ENCODE data around the gene PTPN1.

DNA sequence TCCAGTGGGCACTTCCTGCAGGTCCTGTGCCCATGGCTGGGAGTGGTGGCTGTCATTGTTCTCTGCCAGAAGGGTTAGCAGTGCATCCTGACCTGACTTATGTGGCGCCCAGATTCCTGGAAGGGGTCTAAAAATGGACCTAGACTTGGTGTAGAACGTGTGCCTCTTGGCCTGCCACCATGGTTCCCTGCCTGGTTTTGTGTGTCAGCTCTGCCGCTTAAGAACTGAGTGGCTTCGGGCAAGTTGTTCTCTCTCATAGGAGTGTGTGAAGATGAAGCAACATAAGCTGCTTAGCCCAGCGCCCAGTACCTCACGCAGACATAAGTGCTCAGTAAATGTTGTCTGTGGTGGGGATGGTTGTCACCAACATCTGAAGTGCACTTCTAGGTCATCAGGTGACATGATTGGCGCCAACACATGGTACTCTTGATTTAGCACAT lies 52.1 kb downstream of the PTPN1 start:
- TF ChIP-seq, protein P1, sequence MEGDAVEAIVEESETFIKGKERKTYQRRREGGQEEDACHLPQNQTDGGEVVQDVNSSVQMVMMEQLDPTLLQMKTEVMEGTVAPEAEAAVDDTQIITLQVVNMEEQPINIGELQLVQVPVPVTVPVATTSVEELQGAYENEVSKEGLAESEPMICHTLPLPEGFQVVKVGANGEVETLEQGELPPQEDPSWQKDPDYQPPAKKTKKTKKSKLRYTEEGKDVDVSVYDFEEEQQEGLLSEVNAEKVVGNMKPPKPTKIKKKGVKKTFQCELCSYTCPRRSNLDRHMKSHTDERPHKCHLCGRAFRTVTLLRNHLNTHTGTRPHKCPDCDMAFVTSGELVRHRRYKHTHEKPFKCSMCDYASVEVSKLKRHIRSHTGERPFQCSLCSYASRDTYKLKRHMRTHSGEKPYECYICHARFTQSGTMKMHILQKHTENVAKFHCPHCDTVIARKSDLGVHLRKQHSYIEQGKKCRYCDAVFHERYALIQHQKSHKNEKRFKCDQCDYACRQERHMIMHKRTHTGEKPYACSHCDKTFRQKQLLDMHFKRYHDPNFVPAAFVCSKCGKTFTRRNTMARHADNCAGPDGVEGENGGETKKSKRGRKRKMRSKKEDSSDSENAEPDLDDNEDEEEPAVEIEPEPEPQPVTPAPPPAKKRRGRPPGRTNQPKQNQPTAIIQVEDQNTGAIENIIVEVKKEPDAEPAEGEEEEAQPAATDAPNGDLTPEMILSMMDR (tag by site-specific recombination; IDR thresholded peaks at IDR 0.05), result no peak
- TF ChIP-seq ZSCAN30 (tag by site-specific recombination; IDR thresholded peaks at IDR 0.05) (no peak), ZBTB7A (tag by site-specific recombination; IDR thresholded peaks at IDR 0.05; ENCODE audit: low read depth) (no peak), YY1 (tag by site-specific recombination; IDR thresholded peaks at IDR 0.05) (no peak), ZNF169 (tag by site-specific recombination; IDR thresholded peaks at IDR 0.05) (no peak), ZNF174 (tag by site-specific recombination; IDR thresholded peaks at IDR 0.05) (no peak), ZNF121 (tag by site-specific recombination; IDR thresholded peaks at IDR 0.05) (no peak), ZEB2 (tag by site-specific recombination; IDR thresholded peaks at IDR 0.05) (no peak), ZNF223 (tag by site-specific recombination; IDR thresholded peaks at IDR 0.05) (no peak), ZNF660 (tag by site-specific recombination; IDR thresholded peaks at IDR 0.05) (no peak)
- TF ChIP-seq, protein P2, sequence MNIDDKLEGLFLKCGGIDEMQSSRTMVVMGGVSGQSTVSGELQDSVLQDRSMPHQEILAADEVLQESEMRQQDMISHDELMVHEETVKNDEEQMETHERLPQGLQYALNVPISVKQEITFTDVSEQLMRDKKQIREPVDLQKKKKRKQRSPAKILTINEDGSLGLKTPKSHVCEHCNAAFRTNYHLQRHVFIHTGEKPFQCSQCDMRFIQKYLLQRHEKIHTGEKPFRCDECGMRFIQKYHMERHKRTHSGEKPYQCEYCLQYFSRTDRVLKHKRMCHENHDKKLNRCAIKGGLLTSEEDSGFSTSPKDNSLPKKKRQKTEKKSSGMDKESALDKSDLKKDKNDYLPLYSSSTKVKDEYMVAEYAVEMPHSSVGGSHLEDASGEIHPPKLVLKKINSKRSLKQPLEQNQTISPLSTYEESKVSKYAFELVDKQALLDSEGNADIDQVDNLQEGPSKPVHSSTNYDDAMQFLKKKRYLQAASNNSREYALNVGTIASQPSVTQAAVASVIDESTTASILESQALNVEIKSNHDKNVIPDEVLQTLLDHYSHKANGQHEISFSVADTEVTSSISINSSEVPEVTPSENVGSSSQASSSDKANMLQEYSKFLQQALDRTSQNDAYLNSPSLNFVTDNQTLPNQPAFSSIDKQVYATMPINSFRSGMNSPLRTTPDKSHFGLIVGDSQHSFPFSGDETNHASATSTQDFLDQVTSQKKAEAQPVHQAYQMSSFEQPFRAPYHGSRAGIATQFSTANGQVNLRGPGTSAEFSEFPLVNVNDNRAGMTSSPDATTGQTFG (tag by site-specific recombination; IDR thresholded peaks at IDR 0.05; ENCODE audit: borderline replicate concordance), result no peak
- TF ChIP-seq, protein P3, sequence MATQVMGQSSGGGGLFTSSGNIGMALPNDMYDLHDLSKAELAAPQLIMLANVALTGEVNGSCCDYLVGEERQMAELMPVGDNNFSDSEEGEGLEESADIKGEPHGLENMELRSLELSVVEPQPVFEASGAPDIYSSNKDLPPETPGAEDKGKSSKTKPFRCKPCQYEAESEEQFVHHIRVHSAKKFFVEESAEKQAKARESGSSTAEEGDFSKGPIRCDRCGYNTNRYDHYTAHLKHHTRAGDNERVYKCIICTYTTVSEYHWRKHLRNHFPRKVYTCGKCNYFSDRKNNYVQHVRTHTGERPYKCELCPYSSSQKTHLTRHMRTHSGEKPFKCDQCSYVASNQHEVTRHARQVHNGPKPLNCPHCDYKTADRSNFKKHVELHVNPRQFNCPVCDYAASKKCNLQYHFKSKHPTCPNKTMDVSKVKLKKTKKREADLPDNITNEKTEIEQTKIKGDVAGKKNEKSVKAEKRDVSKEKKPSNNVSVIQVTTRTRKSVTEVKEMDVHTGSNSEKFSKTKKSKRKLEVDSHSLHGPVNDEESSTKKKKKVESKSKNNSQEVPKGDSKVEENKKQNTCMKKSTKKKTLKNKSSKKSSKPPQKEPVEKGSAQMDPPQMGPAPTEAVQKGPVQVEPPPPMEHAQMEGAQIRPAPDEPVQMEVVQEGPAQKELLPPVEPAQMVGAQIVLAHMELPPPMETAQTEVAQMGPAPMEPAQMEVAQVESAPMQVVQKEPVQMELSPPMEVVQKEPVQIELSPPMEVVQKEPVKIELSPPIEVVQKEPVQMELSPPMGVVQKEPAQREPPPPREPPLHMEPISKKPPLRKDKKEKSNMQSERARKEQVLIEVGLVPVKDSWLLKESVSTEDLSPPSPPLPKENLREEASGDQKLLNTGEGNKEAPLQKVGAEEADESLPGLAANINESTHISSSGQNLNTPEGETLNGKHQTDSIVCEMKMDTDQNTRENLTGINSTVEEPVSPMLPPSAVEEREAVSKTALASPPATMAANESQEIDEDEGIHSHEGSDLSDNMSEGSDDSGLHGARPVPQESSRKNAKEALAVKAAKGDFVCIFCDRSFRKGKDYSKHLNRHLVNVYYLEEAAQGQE (tag by site-specific recombination; IDR thresholded peaks at IDR 0.05), result no peak
